GM21619 (cell line): ENCODE results near the gene LIPA.

Source experiments
- ATAC-seq: cut with Tn5 transposase; IDR thresholded peaks from one replicate; pipeline ENCODE4 v1.9.1; 2021; ENCODE audit not compliant: unreplicated experiment

Gene LIPA

GRCh38 chr10:89241486-89242344, 9.9 kb downstream of the LIPA start:
- no peak for ATAC-seq

DNA sequence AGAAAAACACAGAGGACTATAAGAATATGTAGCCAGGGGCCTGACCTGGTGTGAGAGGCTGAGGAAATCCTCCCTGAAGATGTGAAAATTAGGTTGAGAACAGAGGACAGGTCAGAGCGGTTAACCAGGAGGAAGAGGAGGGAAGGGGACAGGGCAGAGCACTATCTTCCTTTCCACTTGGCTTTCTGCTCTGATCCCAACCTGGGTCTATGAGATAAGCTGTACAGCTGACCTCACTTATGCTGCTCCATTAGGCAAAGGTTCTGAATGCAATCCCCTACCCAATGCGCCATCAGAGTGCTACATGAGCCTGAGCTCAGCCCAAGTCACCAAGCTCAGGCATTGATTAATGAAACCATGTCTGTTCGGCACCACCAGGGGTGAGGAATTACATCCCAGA, 10.5 kb downstream of the LIPA start:
- ATAC-seq = no peak

DNA sequence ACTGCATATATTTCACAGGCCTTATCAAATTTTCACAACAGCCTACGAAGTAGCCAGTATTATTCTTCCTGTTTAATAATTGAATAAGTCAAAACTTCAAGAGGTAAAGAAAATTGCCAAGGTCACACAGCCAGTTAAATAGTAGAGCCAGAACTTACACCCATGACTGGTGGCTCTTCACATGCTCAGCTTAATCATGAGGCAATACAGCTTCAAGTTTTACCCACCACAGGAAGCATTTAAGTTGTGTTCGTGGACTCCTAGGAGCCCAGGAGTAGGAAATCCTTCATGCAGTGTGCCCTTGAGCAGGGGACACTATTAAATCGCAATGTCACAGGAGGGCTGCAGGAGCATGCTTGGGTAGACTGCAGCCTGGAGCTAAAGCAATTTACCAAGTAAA, 11.1 kb downstream of the LIPA start:
- no peak for ATAC-seq

DNA sequence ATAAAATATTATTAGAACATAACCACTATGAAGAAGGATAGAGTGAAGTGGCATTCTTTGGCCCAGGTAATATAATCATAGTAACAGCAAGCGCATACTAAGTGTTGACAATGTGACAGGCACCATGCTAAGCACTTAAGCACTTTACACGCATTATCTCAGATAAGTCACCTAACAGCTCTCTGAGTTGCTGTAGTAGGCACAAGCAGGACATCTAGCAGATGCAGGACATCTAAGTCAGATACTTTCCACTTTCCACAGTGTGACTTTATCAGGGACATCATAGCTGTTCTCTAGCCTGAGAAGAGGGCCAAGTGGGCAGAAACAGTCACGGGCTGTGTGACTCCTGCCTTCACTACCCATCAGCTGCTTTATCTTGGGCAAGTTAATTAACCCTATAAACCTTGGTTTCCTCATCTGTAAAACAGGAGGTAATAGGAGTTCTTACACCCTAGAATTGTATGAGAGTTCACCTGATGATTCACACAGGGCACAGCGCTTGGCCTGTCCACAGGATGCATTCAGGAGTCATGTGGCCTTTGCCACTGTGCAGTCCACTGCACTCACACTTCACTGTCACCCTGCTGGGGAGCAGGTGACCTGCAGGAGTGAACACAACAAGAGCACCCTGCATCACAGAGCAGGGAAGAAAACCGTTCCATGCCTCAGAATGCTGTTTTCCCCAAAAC, 12.5 kb downstream of the LIPA start:
- ATAC-seq = no peak

- no peak for ATAC-seq
Observed at GRCh38 chr10:89237849-89238248, 13.7 kb downstream of the LIPA start.

- no peak for ATAC-seq
Observed at GRCh38 chr10:89236226-89236797, 15.3 kb downstream of the LIPA start.

DNA sequence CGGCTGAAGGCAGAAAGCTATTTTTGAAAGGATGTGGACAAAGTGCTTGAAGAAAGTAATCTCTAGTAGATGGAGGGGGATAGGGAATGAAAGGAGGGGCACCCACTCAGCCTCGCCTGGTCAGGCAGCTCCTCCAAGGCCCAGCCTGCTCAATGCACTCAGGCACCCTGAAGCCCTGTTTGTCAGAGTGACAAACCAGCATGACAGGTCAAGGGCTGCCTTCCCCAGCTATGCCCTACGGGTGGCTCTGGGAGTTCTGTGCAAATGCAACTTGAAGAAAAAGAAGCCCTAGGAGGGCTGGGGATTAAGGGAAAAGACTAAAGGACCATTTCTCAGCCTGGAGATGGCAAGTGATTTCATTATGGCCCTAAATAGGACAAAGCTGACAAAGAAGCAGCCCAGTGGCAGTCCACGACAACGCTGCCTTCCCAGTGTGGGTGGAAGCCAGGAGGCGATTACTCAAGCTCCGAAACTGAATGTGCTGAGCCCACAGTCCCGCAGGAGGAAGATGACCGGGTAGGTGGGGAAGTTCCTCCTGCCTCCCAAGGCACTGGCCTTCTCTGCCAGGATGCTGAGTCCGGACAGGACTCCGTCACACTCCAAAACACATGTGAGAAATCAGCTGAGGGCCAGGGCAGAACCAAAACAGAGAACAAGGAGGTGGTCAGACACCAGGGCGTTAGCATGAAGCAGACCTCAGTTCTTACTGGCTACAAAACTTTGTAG, 16.3 kb downstream of the LIPA start:
- no peak for ATAC-seq

- no peak for ATAC-seq
Observed at GRCh38 chr10:89233033-89233432, 18.5 kb downstream of the LIPA start.

- ATAC-seq = no peak
Observed at GRCh38 chr10:89228962-89229361, 22.6 kb downstream of the LIPA start.

DNA sequence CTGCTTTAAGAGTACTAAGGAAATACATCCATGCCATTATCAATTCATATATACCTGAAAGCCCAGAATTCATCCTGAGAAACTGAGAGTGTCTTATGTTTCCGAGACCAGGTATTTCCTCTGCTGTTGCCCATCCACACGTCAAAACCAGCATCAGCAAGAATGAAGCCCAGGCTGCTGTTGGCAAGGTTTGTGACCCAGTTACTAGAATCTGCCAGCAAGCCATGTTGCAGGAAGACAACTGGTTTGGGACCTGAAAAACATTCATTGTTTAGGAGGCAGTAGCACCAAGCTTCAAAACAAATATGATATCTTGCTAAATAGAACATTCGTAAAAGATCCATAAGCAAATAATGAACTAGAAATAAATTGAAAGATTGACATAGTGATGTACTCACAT, 23.4 kb downstream of the LIPA start:
- ATAC-seq = no peak

- ATAC-seq = no peak
Observed at GRCh38 chr10:89226891-89227290, 24.7 kb downstream of the LIPA start.

DNA sequence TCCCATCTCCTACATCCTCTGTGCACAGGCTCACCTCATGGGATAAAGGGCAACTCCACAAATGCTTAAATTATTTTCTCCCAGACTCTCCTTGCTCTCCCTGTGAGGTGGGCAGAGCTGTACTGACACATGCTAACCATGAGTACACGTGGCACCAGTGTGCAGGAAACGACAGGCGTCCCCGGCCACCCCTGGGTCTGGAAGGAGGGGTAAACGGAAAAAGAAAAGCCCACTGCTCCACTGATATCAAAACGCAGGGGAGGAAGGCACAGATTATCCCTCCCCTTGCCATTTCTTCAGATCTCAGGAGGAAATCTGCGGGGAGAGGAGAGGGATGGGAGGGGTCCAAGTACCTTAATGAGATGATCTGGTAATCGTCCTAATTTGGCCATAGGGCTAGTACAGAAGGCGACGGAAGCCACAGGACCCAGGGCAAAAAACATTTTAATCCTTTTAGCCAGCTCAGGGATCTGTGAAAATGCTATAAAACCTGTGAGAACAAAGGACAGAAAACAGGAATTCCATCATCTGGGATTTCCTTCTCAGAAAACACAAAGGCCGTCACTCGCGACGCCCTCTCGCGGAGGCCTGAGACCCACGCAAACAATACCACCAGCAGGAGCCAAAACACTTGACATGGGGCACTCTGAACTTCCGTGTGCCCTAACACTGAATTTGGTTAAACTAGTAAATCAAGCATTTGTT, 26.7 kb downstream of the LIPA start:
- ATAC-seq = no peak

DNA sequence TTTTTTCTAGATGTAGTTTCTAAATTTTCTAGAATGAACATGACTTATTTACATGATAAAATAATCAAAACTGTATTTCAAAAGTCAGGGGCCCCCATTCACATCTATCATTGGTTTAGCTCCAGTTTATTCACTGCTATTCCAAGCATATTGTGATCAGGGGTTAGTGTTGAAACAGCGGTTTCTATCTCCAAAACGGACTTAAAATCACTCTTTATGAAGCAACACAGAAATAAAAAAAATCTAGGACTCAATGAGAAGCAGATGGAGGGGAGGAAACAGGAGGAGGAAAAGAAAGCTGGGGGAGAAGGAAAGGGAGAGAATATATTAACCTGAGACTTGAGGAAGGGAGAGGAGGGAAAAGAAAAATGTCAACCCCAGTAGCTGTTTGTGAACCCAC, 29.7 kb downstream of the LIPA start:
- no peak for ATAC-seq

GRCh38 chr10:89219513-89220218, 31.9 kb downstream of the LIPA start:
- ATAC-seq = no peak

- ATAC-seq = no peak
Observed at GRCh38 chr10:89217057-89217990, 34.3 kb downstream of the LIPA start.

GRCh38 chr10:89216056-89216455, 35.5 kb downstream of the LIPA start:
- ATAC-seq = no peak

DNA sequence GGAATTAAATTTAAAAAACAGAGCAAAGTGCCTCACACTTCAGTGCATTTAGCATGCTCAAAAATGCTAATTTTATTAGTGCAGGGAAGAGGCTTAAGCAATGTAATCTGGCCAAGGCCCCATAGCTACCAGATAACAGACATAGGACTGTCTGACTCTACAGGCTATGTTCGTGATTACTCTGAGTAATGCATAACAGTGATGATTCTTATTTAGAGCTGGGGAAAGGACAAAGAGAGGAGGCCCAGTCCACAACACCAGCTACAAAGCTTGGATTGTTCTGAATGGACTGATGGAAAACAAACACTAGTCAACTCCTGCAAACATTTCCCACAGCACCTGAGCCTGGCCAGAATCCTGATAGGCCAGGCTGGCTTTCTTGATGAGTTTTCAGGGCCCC, 36.1 kb downstream of the LIPA start:
- ATAC-seq = no peak

GRCh38 chr10:89214566-89215165, 36.9 kb downstream of the LIPA start:
- ATAC-seq = no peak
